Natural killer cell (primary cell): ENCODE data around the gene RDM1. TPM values are rescaled to one million over a fixed set of nuclear protein-coding genes. Genes with fewer than 3 reads are reported as not detected.
A peak's percentile ranks its signal among the peaks of the same experiment; 100 is the strongest.
"Not testable (repeated sequence)": the region's sequence is repeated elsewhere in the genome, so short reads cannot be mapped to it uniquely, and the experiment has no call there.

Experiments
- ATAC-seq, 3 donors: fragments of 150-1000 bp in 2 of 3; fragments of 200-7000 bp in 1 of 3; cut with Tn5 transposase; 1 replicate in 1 of 3; 2 replicates in 2 of 3; pipeline ENCODE4 v1.10.0; 2021; ENCODE audit warnings: mild to moderate bottlenecking in 2 of 3, moderate library complexity in 2 of 3
- DNase-seq, 2 donors: peaks; one replicate each; pipeline versions ENCODE4 v3.0.0 to v3.0.0-alpha.2; 2013 to 2021; ENCODE audit warnings: mixed read lengths in 1 of 2
- H3K27ac ChIP-seq: one replicate; pipeline ENCODE4 v1.5.1; 2013; ENCODE audit warnings: mild to moderate bottlenecking, low read length
- H3K27me3 ChIP-seq: one replicate; pipeline ENCODE4 v1.6.1; 2013; ENCODE audit warnings: low read length; ENCODE audit not compliant: control insufficient read depth, insufficient read depth
- H3K36me3 ChIP-seq: one replicate; pipeline ENCODE4 v1.6.1; 2013; ENCODE audit warnings: low read length; ENCODE audit not compliant: control insufficient read depth, insufficient read depth
- H3K4me1 ChIP-seq: one replicate; pipeline ENCODE4 v1.6.1; 2013; ENCODE audit warnings: low read length; ENCODE audit not compliant: control insufficient read depth, insufficient read depth
- H3K4me3 ChIP-seq: one replicate; pipeline ENCODE4 v1.5.1; 2013; ENCODE audit warnings: low read length
- H3K9me3 ChIP-seq: one replicate; pipeline ENCODE4 v1.6.1; 2013; ENCODE audit warnings: low read length; ENCODE audit not compliant: control insufficient read depth, insufficient read depth
- H3K27ac Mint-ChIP-seq, 2 donors: one replicate each; pipeline ENCODE4 v1.8.0; 2022; ENCODE audit warnings: mild to moderate bottlenecking in 2 of 2, mixed read lengths in 2 of 2, moderate library complexity in 1 of 2
- H3K27me3 Mint-ChIP-seq, 2 donors: one replicate each; pipeline ENCODE4 v1.8.0; 2022; ENCODE audit warnings: low read depth in 2 of 2, mixed read lengths in 2 of 2
- H3K36me3 Mint-ChIP-seq: one replicate; pipeline ENCODE4 v1.8.0; 2022; ENCODE audit warnings: mixed read lengths
- H3K4me1 Mint-ChIP-seq, 2 donors: one replicate each; pipeline ENCODE4 v1.8.0; 2022; ENCODE audit warnings: mixed read lengths in 2 of 2
- H3K4me3 Mint-ChIP-seq: one replicate; pipeline ENCODE4 v1.8.0; 2022; ENCODE audit warnings: mild to moderate bottlenecking, moderate library complexity, mixed read lengths
- H3K9me3 Mint-ChIP-seq, 2 donors: one replicate each; pipeline ENCODE4 v1.8.0; 2022; ENCODE audit warnings: mixed read lengths in 2 of 2
- WGBS: methylation state at CpG from one replicate; pipeline ENCODE4 v1.1.7; 2013; ENCODE audit warnings: missing lambda C conversion rate; ENCODE audit not compliant: insufficient coverage; 5-methylcytosine and 5-hydroxymethylcytosine counted together
- intact Hi-C: fragments of 100-400 bp; cut with micrococcal nuclease; formaldehyde crosslinking; loops from one replicate; pipeline ENCODE4 v1.14.2; 2022
- total RNA-seq, 4 donors: library from RNA; stranded (reverse); fragments of 120-200 nt in 1 of 4; gene quantifications; one replicate each; pipeline versions ENCODE4 v1.2.3 to v1.2.4, GENCODE V29; 2013 to 2022
- TF ChIP-seq, protein P1 (sequence below): fragments of 200-600 bp; IDR thresholded peaks from one replicate; pipeline ENCODE4 v1.8.0; 2022; ENCODE audit warnings: antibody characterized with exemption

RDM1 gene
- total RNA-seq, 3 donors from 2014 or later (not counting 1 experiment from before 2014, with no cell fraction given), result 0.48 to 1.00 (median 0.61) TPM

DNA sequence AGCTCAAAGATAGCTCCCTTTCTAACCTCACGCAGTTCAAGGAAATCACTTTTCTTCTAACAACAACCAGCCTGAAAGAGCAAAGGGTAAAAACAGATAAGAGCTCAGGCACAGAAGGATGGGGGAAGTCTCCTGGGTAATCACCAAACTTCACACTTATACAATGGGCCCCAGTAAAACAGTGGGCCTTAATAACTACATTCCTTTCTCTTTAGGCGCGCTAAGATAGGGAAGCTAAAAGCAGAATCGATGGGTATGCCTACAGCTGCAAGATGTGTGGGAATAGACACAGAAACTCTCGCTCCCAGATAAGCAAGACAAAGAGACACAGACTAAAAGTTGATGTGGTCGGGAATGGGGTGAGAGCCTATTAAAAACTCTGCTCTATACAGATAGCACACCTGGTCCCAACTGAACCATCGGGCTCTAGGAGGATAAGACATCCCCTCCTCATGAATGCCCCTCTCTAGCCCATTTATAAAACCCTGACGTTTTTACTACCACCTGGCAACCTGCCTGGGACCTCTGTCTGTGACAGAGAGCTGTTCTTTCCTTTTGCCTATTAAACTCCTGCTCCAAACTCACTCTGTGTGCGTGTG, 12.1 kb upstream of the RDM1 start:
- intact Hi-C loops, result no loop called here
- no peak for ATAC-seq
- peak overlapping the region; percentile 50 to 68 for H3K27ac Mint-ChIP-seq
- H3K4me3 Mint-ChIP-seq, result no peak overlapping the region
- Histone ChIP-seq H3K27ac (no peak overlapping the region), H3K27me3 (no peaks in the 10 kb centered on the region), H3K36me3 (no peaks in the 10 kb centered on the region), H3K4me3 (no peak overlapping the region), H3K9me3 (no peaks in the 10 kb centered on the region), H3K4me1 (peaks cover 7% of the 10 kb centered on the region)
- H3K4me1 Mint-ChIP-seq, result peaks cover 21 to 26% of the 10 kb centered on the region in 2 donors
- DNase-seq, result no peak
- WGBS, result 80% methylated on average over 7 of the region's 9 CpGs
- TF ChIP-seq, protein P1, sequence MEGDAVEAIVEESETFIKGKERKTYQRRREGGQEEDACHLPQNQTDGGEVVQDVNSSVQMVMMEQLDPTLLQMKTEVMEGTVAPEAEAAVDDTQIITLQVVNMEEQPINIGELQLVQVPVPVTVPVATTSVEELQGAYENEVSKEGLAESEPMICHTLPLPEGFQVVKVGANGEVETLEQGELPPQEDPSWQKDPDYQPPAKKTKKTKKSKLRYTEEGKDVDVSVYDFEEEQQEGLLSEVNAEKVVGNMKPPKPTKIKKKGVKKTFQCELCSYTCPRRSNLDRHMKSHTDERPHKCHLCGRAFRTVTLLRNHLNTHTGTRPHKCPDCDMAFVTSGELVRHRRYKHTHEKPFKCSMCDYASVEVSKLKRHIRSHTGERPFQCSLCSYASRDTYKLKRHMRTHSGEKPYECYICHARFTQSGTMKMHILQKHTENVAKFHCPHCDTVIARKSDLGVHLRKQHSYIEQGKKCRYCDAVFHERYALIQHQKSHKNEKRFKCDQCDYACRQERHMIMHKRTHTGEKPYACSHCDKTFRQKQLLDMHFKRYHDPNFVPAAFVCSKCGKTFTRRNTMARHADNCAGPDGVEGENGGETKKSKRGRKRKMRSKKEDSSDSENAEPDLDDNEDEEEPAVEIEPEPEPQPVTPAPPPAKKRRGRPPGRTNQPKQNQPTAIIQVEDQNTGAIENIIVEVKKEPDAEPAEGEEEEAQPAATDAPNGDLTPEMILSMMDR, result no peak
- H3K36me3 Mint-ChIP-seq, result no peaks in the 10 kb centered on the region
- no peaks in the 10 kb centered on the region for H3K9me3 Mint-ChIP-seq
- no peaks in the 10 kb centered on the region for H3K27me3 Mint-ChIP-seq

DNA sequence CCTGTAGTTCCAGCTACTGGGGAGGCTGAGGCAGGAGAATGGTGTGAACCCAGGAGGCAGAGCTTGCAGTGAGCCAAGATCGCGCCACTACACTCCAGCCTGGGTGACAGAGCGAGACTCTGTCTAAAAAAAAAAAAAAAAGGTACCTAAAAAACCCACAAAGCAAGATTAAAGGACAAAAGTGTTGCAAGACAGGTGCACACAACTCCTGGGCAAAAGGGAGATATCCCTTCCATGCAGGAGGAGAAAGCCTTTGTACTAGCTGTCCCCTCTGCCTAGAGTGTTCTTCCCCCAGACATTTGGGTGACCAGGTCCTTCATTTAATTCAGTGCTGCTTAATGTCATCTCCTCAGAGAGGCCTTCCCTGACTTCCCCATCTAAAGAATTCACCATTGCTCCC, 7.9 kb upstream of the RDM1 start:
- H3K4me1 Mint-ChIP-seq, result peaks cover 25 to 26% of the 10 kb centered on the region in 2 donors
- ATAC-seq, H3K27me3 ChIP-seq, H3K9me3 ChIP-seq, H3K27ac ChIP-seq, DNase-seq, H3K4me1 ChIP-seq, H3K36me3 ChIP-seq, intact Hi-C loops, H3K36me3 Mint-ChIP-seq, H3K27ac Mint-ChIP-seq, H3K9me3 Mint-ChIP-seq, H3K4me3 Mint-ChIP-seq, H3K27me3 Mint-ChIP-seq, H3K4me3 ChIP-seq: not testable (repeated sequence)
- 100% methylated on average over 3 of the region's 3 CpGs for WGBS

- intact Hi-C loops, result no loop called here
- H3K4me3 ChIP-seq, result no peak overlapping the region
- no peaks in the 10 kb centered on the region for H3K9me3 ChIP-seq
- TF ChIP-seq, protein P1, result no peak
- Mint-ChIP-seq H3K27ac (no peak overlapping the region), H3K4me1 (peaks cover 14 to 15% of the 10 kb centered on the region in 2 donors), H3K9me3 (no peaks in the 10 kb centered on the region), H3K36me3 (no peaks in the 10 kb centered on the region), H3K27me3 (no peaks in the 10 kb centered on the region), H3K4me3 (no peak overlapping the region)
- H3K27ac ChIP-seq, result no peak overlapping the region
- H3K4me1 ChIP-seq, result no peaks in the 10 kb centered on the region
- H3K27me3 ChIP-seq, result no peaks in the 10 kb centered on the region
- DNase-seq (no peak), ATAC-seq (no peak)
- 97% methylated on average over 5 of the region's 5 CpGs for WGBS
- no peaks in the 10 kb centered on the region for H3K36me3 ChIP-seq
Measured at GRCh38 chr17:35936063-35936462, 5.5 kb upstream of the RDM1 start.

GRCh38 chr17:35934760-35935159, 4.2 kb upstream of the RDM1 start:
- Histone ChIP-seq H3K36me3 (no peaks in the 10 kb centered on the region), H3K27ac (no peak overlapping the region), H3K9me3 (no peaks in the 10 kb centered on the region), H3K27me3 (no peaks in the 10 kb centered on the region), H3K4me1 (peaks cover 11% of the 10 kb centered on the region), H3K4me3 (no peak overlapping the region)
- DNase-seq, result no peak
- WGBS, result 88% methylated on average over 10 of the region's 10 CpGs
- intact Hi-C loops, result loop anchor here (5.0 kb wide), 1 partner anchor 87 kb away; no protein-coding TSS in a partner anchor
- Mint-ChIP-seq H3K36me3 (no peaks in the 10 kb centered on the region), H3K9me3 (no peaks in the 10 kb centered on the region), H3K4me3 (no peak overlapping the region), H3K27ac (no peak overlapping the region), H3K4me1 (peaks cover 23 to 27% of the 10 kb centered on the region in 2 donors), H3K27me3 (no peaks in the 10 kb centered on the region)
- TF ChIP-seq, protein P1, result no peak
- no peak for ATAC-seq
